K562 (cell line): ENCODE measurements around the gene CTSD. TPM values are rescaled to one million over a fixed set of nuclear protein-coding genes. Genes with fewer than 3 reads are reported as not detected.
A peak's percentile ranks its signal among the peaks of the same experiment; 100 is the strongest.

Experiments
- BDP1 ChIP-seq: IDR thresholded peaks from 3 replicates; pipeline ENCODE4 v1.6.1; 2011; ENCODE audit not compliant: insufficient read length, insufficient read depth
- CTCF ChIP-seq, 3 experiments: IDR thresholded peaks in 2 of 3; conservative IDR thresholded peaks in 1 of 3; 2 replicates each; pipeline ENCODE4 v1.5.1; 2011 to 2012; ENCODE audit warnings: low read length in 3 of 3, mild to moderate bottlenecking in 3 of 3, control low read depth in 2 of 3, improper control_type of control experiment in 1 of 3, inconsistent platforms in 1 of 3, low read depth in 1 of 3, mixed read lengths in 1 of 3, moderate library complexity in 1 of 3; ENCODE audit not compliant: insufficient read depth in 2 of 3
- NFIX ChIP-seq: fragments of 250-450 bp; sonication (Bioruptor Pico); IDR thresholded peaks from 2 replicates; pipeline ENCODE4 v1.4.0; 2020; ENCODE audit warnings: low read depth, mild to moderate bottlenecking, moderate library complexity
- TEAD4 ChIP-seq, 2 experiments: sonication (generic) in 1 of 2; formaldehyde crosslinking in 1 of 2; IDR thresholded peaks; 2 replicates each; pipeline versions ENCODE4 v1.6.1 to v1.8.0; 2012 to 2022; ENCODE audit warnings: borderline replicate concordance in 1 of 2, inconsistent platforms in 1 of 2, low read length in 1 of 2, mild to moderate bottlenecking in 1 of 2, missing genetic modification reagents in 1 of 2
- polyA plus RNA-seq, 8 experiments: library from polyadenylated mRNA; depleted of rRNA in 4 of 8; stranded (reverse) in 5 of 8; unstranded in 3 of 8; fragments of >200 nt; fragmentation: Nextera tagmentation in 2 of 8; fragmentation: Illumina TruSeq in 1 of 8; extraction: Ambion mirVana in 2 of 8; extraction: Trizol in 1 of 8; gene quantifications; 2 replicates each; pipeline versions ENCODE4 v1.2.1 to v1.2.3, GENCODE V29; 2011 to 2014; ENCODE audit warnings: inconsistent platforms in 1 of 8, missing spikeins in 1 of 8
- total RNA-seq, 7 experiments: library from RNA; depleted of rRNA in 6 of 7; stranded (reverse); fragments of >200 nt in 6 of 7; fragmentation: Illumina TruSeq in 2 of 7; extraction: Trizol in 2 of 7; gene quantifications; 2 replicates each; pipeline versions ENCODE4 v1.2.1 to v1.2.3, GENCODE V29; 2011 to 2021; ENCODE audit warnings: low replicate concordance in 1 of 7
- TF ChIP-seq, protein P1 (sequence below), 2 experiments: fragments of 450-650 bp; formaldehyde crosslinking in 1 of 2; IDR thresholded peaks; 2 replicates each; pipeline versions ENCODE4 v1.4.0 to v1.6.1; 2014 to 2020; ENCODE audit warnings: mild to moderate bottlenecking in 2 of 2, borderline replicate concordance in 1 of 2, low read depth in 1 of 2
- TF ChIP-seq, protein P2 (sequence below): sonication (generic); formaldehyde crosslinking; IDR thresholded peaks from 2 replicates; pipeline ENCODE4 v1.8.1; 2023; ENCODE audit warnings: mild to moderate bottlenecking, missing genetic modification reagents

Gene CTSD
- total and polyA plus RNA-seq, 9 of the 15 experiments (the other 6 are each of a cell fraction or from before 2014, with no cell fraction given): 1.0 to 112 (median 40.9) TPM

DNA sequence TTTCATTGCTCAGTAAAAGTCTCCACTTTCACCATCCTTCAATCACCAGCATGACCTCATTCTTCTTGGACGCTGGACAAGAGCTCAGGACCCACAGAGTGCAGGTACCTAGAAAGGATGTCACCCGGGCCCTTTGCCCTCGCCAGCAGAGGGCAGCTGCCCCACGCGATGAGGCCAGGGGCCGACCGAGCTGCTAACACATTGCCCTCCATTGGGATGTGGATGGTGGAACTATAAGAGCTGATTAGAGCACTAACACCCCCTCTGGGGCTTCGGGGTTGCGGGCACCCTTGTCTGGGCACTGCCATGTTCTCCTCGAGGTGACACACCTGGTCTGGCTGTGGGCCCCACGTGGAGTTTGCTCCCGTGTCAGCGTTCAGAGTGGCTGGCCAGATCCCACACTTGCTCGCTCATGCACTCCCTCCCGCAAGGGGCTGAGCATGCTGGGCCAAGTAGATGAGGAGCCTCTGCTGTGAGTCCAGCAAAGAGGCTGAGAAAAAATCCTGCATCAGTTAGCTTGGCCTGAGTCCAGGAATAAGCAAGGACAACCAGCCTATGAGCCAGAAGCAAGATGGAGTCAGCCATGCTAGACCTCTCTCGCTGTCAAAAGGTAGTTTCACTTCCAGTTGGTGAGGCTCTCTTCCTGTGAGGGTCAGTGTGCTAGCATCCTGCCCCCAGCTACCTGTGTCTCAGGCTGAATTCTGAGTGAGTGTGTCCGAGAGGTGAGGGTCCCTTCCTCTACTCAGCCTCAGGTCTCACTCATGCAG is 56.9 kb downstream of the CTSD start (continued):
- TF ChIP-seq, protein P1, sequence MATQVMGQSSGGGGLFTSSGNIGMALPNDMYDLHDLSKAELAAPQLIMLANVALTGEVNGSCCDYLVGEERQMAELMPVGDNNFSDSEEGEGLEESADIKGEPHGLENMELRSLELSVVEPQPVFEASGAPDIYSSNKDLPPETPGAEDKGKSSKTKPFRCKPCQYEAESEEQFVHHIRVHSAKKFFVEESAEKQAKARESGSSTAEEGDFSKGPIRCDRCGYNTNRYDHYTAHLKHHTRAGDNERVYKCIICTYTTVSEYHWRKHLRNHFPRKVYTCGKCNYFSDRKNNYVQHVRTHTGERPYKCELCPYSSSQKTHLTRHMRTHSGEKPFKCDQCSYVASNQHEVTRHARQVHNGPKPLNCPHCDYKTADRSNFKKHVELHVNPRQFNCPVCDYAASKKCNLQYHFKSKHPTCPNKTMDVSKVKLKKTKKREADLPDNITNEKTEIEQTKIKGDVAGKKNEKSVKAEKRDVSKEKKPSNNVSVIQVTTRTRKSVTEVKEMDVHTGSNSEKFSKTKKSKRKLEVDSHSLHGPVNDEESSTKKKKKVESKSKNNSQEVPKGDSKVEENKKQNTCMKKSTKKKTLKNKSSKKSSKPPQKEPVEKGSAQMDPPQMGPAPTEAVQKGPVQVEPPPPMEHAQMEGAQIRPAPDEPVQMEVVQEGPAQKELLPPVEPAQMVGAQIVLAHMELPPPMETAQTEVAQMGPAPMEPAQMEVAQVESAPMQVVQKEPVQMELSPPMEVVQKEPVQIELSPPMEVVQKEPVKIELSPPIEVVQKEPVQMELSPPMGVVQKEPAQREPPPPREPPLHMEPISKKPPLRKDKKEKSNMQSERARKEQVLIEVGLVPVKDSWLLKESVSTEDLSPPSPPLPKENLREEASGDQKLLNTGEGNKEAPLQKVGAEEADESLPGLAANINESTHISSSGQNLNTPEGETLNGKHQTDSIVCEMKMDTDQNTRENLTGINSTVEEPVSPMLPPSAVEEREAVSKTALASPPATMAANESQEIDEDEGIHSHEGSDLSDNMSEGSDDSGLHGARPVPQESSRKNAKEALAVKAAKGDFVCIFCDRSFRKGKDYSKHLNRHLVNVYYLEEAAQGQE (IDR thresholded peaks at IDR 0.05; ENCODE audit: borderline replicate concordance): peak; percentile 40; the same call in 1 of the 2 replicates
- TF ChIP-seq, protein P1 (CRISPR knock-in tag; IDR thresholded peaks at IDR 0.05; ENCODE audit: low read depth): no peak
- TF ChIP-seq, protein P2, sequence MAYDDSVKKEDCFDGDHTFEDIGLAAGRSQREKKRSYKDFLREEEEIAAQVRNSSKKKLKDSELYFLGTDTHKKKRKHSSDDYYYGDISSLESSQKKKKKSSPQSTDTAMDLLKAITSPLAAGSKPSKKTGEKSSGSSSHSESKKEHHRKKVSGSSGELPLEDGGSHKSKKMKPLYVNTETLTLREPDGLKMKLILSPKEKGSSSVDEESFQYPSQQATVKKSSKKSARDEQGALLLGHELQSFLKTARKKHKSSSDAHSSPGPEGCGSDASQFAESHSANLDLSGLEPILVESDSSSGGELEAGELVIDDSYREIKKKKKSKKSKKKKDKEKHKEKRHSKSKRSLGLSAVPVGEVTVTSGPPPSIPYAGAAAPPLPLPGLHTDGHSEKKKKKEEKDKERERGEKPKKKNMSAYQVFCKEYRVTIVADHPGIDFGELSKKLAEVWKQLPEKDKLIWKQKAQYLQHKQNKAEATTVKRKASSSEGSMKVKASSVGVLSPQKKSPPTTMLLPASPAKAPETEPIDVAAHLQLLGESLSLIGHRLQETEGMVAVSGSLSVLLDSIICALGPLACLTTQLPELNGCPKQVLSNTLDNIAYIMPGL (CRISPR knock-in tag): no peak
- TF ChIP-seq CTCF (IDR thresholded peaks at IDR 0.05 in 2 of 3, conservative IDR thresholded peaks at IDR 0.05 in 1 of 3; ENCODE audit: insufficient read depth in 2 of 3, low read depth in 1 of 3, low read length in 3 of 3) (peak; percentile 49 to 58 (median 52)), BDP1 (no peak), TEAD4 (IDR thresholded peaks at IDR 0.05; ENCODE audit: low read length) (no peak), TEAD4 (CRISPR knock-in tag; IDR thresholded peaks at IDR 0.05; ENCODE audit: borderline replicate concordance) (no peak), NFIX (CRISPR knock-in tag) (no peak)
- TF ChIP-seq, all 486 proteins: peak for 6
